IMR-90 (cell line): ENCODE measurements around the gene CCDC74A. TPM values are rescaled to one million over a fixed set of nuclear protein-coding genes. Genes with fewer than 3 reads are reported as not detected.

Source experiments
- ATAC-seq: fragments of 200-7000 bp; cut with Tn5 transposase; 2 replicates; pipeline ENCODE4 v1.9.1; 2020; ENCODE audit warnings: low read depth, mild to moderate bottlenecking, moderate library complexity
- BruUV-seq: library from RNA; stranded (reverse); fragments of 400-500 nt; replicated peaks from 2 replicates; lab custom pipeline; 2021; lab: Mats Ljungman, UMichigan
- CTCF ChIA-PET: fragments of 300-600 bp; formaldehyde crosslinking; extraction: SDS; loops from one replicate; lab custom pipeline; 2021; ENCODE audit warnings: antibody characterized with exemption; lab: Yijun Ruan, JAX
- POLR2A ChIA-PET: fragments of 300-600 bp; sonication (Branson Sonifier 250); formaldehyde crosslinking; loops from one replicate; lab custom pipeline; 2022; ENCODE audit warnings: antibody characterized with exemption; ENCODE audit not compliant: unreplicated experiment; lab: Charles Lee
- DNase-seq: peaks from one replicate; pipeline ENCODE4 v3.0.0; 2013
- H2AFZ ChIP-seq: replicated peaks from 2 replicates; pipeline ENCODE3; 2013; ENCODE audit warnings: low read length, mild to moderate bottlenecking; ENCODE audit not compliant: poor library complexity
- H2AK5ac ChIP-seq: 2 replicates; pipeline ENCODE4 v1.6.1; 2013; ENCODE audit warnings: low read depth, low read length, inconsistent platforms
- H2AK9ac ChIP-seq: replicated peaks from 2 replicates; pipeline ENCODE3; 2013; ENCODE audit warnings: mild to moderate bottlenecking, low read depth, low read length, moderate library complexity; ENCODE audit not compliant: poor library complexity
- H2BK120ac ChIP-seq: 2 replicates; pipeline ENCODE4 v1.6.1; 2013; ENCODE audit warnings: low read depth, low read length, inconsistent platforms
- H2BK15ac ChIP-seq: 3 replicates; pipeline ENCODE4 v1.6.1; 2013; ENCODE audit warnings: low read depth, low read length, inconsistent platforms
- H2BK20ac ChIP-seq: 2 replicates; pipeline ENCODE4 v1.6.1; 2013; ENCODE audit warnings: low read depth, mild to moderate bottlenecking, inconsistent platforms, low read length, moderate library complexity
- H2BK5ac ChIP-seq: 2 replicates; pipeline ENCODE4 v1.6.1; 2013; ENCODE audit warnings: mild to moderate bottlenecking, low read depth, low read length, inconsistent platforms; ENCODE audit not compliant: poor library complexity, severe bottlenecking
- H3K14ac ChIP-seq: replicated peaks from 2 replicates; pipeline ENCODE4 v1.6.1; 2013; ENCODE audit warnings: low read depth, low read length, inconsistent platforms
- H3K18ac ChIP-seq: 2 replicates; pipeline ENCODE4 v1.6.1; 2013; ENCODE audit warnings: low read depth, low read length, control low read depth
- H3K23ac ChIP-seq: 2 replicates; pipeline ENCODE4 v1.6.1; 2013; ENCODE audit warnings: low read depth, low read length, inconsistent platforms
- H3K27ac ChIP-seq: 2 replicates; pipeline ENCODE4 v1.5.1; 2013; ENCODE audit warnings: mild to moderate bottlenecking, control low read depth, low read length; ENCODE audit not compliant: insufficient read depth
- H3K27me3 ChIP-seq: 2 replicates; pipeline ENCODE4 v1.6.1; 2013; ENCODE audit warnings: low read length; ENCODE audit not compliant: control insufficient read depth, insufficient read depth
- H3K36me3 ChIP-seq: 2 replicates; pipeline ENCODE4 v1.6.1; 2013; ENCODE audit warnings: low read length, mixed read lengths; ENCODE audit not compliant: control insufficient read depth, insufficient read depth
- H3K4ac ChIP-seq: 2 replicates; pipeline ENCODE4 v1.6.1; 2013; ENCODE audit warnings: low read depth, low read length, inconsistent platforms
- H3K4me1 ChIP-seq: 2 replicates; pipeline ENCODE4 v1.6.1; 2013; ENCODE audit warnings: low read length, mixed read lengths; ENCODE audit not compliant: control insufficient read depth, insufficient read depth
- H3K4me2 ChIP-seq: 2 replicates; pipeline ENCODE4 v1.6.1; 2013; ENCODE audit warnings: low read depth, mild to moderate bottlenecking, control low read depth, low read length, moderate library complexity
- H3K4me3 ChIP-seq: 2 replicates; pipeline ENCODE4 v1.5.1; 2013; ENCODE audit warnings: low read depth, mild to moderate bottlenecking, control low read depth, low read length, moderate library complexity; ENCODE audit not compliant: insufficient read depth
- H3K56ac ChIP-seq: 2 replicates; pipeline ENCODE4 v1.6.1; 2013; ENCODE audit warnings: low read length, inconsistent platforms; ENCODE audit not compliant: insufficient read depth; ENCODE audit errors: extremely low read depth
- H3K79me1 ChIP-seq, 2 experiments: 2 replicates each; pipeline ENCODE4 v1.6.1; 2013; ENCODE audit warnings: low read length in 2 of 2, inconsistent platforms in 1 of 2, low read depth in 1 of 2
- H3K9ac ChIP-seq: 2 replicates; pipeline ENCODE4 v1.6.1; 2013; ENCODE audit warnings: low read depth, low read length, control low read depth
- H3K9me1 ChIP-seq: 2 replicates; pipeline ENCODE4 v1.6.1; 2013; ENCODE audit warnings: low read length, inconsistent platforms; ENCODE audit not compliant: insufficient read depth
- H3K9me3 ChIP-seq: 2 replicates; pipeline ENCODE4 v1.6.1; 2013; ENCODE audit warnings: low read length; ENCODE audit not compliant: control insufficient read depth, insufficient read depth
- H4K20me1 ChIP-seq: 2 replicates; pipeline ENCODE4 v1.6.1; 2013; ENCODE audit warnings: low read length, inconsistent platforms; ENCODE audit not compliant: insufficient read depth
- H4K5ac ChIP-seq: 2 replicates; pipeline ENCODE4 v1.6.1; 2013; ENCODE audit warnings: mild to moderate bottlenecking, low read depth, low read length, control low read depth
- H4K8ac ChIP-seq, 2 experiments: 2 replicates each; pipeline ENCODE4 v1.6.1; 2013; ENCODE audit warnings: low read depth in 2 of 2, low read length in 2 of 2, control low read depth in 1 of 2, inconsistent platforms in 1 of 2
- H4K91ac ChIP-seq: 2 replicates; pipeline ENCODE4 v1.6.1; 2013; ENCODE audit warnings: low read depth, low read length, inconsistent platforms; ENCODE audit not compliant: insufficient read depth
- CEBPB ChIP-seq: IDR thresholded peaks from 2 replicates; pipeline ENCODE4 v1.6.1; 2012; ENCODE audit warnings: low read depth, low read length, improper control_type of control experiment
- CHD1 ChIP-seq: IDR thresholded peaks from 2 replicates; pipeline ENCODE4 v1.6.1; 2012; ENCODE audit warnings: low read depth, low read length, improper control_type of control experiment
- CTCF ChIP-seq: conservative IDR thresholded peaks from 2 replicates; pipeline ENCODE4 v1.5.1; 2012; ENCODE audit warnings: mild to moderate bottlenecking, low read depth, low read length, improper control_type of control experiment
- FOS ChIP-seq: fragments of 150-350 bp; IDR thresholded peaks from 2 replicates; pipeline ENCODE4 v1.6.1; 2016; ENCODE audit warnings: low read depth, low read length
- MAFK ChIP-seq: IDR thresholded peaks from 2 replicates; pipeline ENCODE4 v1.6.1; 2012; ENCODE audit warnings: low read depth, low read length, improper control_type of control experiment
- MXI1 ChIP-seq: IDR thresholded peaks from 2 replicates; pipeline ENCODE4 v1.6.1; 2012; ENCODE audit warnings: low read depth, mild to moderate bottlenecking, low read length, moderate library complexity, borderline replicate concordance
- RAD21 ChIP-seq: IDR thresholded peaks from 2 replicates; pipeline ENCODE4 v1.6.1; 2012; ENCODE audit warnings: low read length, improper control_type of control experiment
- RFX5 ChIP-seq: IDR thresholded peaks from 2 replicates; pipeline ENCODE4 v1.8.0; 2012; ENCODE audit warnings: low read depth, mild to moderate bottlenecking, low read length, moderate library complexity
- SMC3 ChIP-seq: fragments of 150-350 bp; IDR thresholded peaks from 2 replicates; pipeline ENCODE4 v1.6.1; 2016; ENCODE audit warnings: low read depth, mild to moderate bottlenecking, antibody characterized with exemption, low read length, moderate library complexity
- USF2 ChIP-seq: fragments of 150-350 bp; IDR thresholded peaks from 2 replicates; pipeline ENCODE4 v1.6.1; 2017; ENCODE audit warnings: mild to moderate bottlenecking, antibody characterized with exemption, low read length, low read depth
- WGBS, 2 experiments: methylation state at CpG; one replicate each; pipeline versions ENCODE4 v1.1.5 to v1.1.7; 2013; ENCODE audit warnings: missing lambda C conversion rate in 2 of 2; ENCODE audit not compliant: insufficient read length in 1 of 2; ENCODE audit errors: extremely low coverage in 2 of 2; 5-methylcytosine and 5-hydroxymethylcytosine counted together
- dilution Hi-C: fragments of 300-500 bp; cut with HindIII; formaldehyde crosslinking; loops from one replicate; pipeline ENCODE4 v1.14.3; 2018; ENCODE audit warnings: low sequenced_read_pairs; ENCODE audit not compliant: unreplicated experiment
- in situ Hi-C: fragments of 300-500 bp; cut with MboI; formaldehyde crosslinking; loops from 3 replicates; pipeline ENCODE4 v1.14.3; 2019; ENCODE audit warnings: low sequenced_read_pairs, inconsistent platforms, mixed read lengths
- intact Hi-C: fragments of 100-400 bp; cut with micrococcal nuclease; formaldehyde crosslinking; loops from 2 replicates; pipeline ENCODE4 v1.10.0; 2022
- polyA plus RNA-seq, 3 experiments: library from polyadenylated mRNA; depleted of rRNA; stranded (reverse); fragments of >200 nt; gene quantifications; 2 replicates each; pipeline ENCODE4 v1.2.3, GENCODE V29; 2012; ENCODE audit warnings: low replicate concordance in 1 of 3
- total RNA-seq: library from RNA; depleted of rRNA; stranded (reverse); fragments of >200 nt; gene quantifications from 2 replicates; pipeline ENCODE4 v1.2.3, GENCODE V29; 2012

CCDC74A gene
- total and polyA plus RNA-seq, 2 of the 4 experiments (the other 2 are of a cell fraction): 3.8 to 11.9 TPM

- H3K23ac ChIP-seq: no peak overlapping the region
- H2BK20ac ChIP-seq: no peak overlapping the region
- no peak overlapping the region for H3K4me3 ChIP-seq
- H3K4me1 ChIP-seq: no peaks in the 10 kb centered on the region
- no peaks in the 10 kb centered on the region for H4K20me1 ChIP-seq
- H3K9ac ChIP-seq: no peak overlapping the region
- H3K79me1 ChIP-seq: no peaks in the 10 kb centered on the region
- no peak overlapping the region for H4K5ac ChIP-seq
- DNase-seq (no peak), ATAC-seq (no peak)
- H3K4me2 ChIP-seq: no peak overlapping the region
- no peak overlapping the region for H2BK5ac ChIP-seq
- H2AK5ac ChIP-seq: no peak overlapping the region
- CTCF ChIA-PET: no interaction called here
- H3K56ac ChIP-seq: no peak overlapping the region
- no peak overlapping the region for H3K27ac ChIP-seq
- H2AFZ ChIP-seq: no peak overlapping the region
- no peak for TF ChIP-seq MXI1
- TF ChIP-seq FOS: no peak
- no peak for TF ChIP-seq CHD1
- TF ChIP-seq MAFK: no peak
- TF ChIP-seq USF2: no peak
- no peak for TF ChIP-seq RAD21
- no peak for TF ChIP-seq CEBPB
- TF ChIP-seq SMC3: no peak
- no peak for TF ChIP-seq RFX5
- TF ChIP-seq CTCF: no peak
- POLR2A ChIA-PET: no interaction called here
- H3K27me3 ChIP-seq: peaks cover 4% of the 10 kb centered on the region
- in situ Hi-C loops (no loop called here), dilution Hi-C loops (no loop called here), intact Hi-C loops (no loop called here)
- no peak overlapping the region for H2AK9ac ChIP-seq
- no TSS peak for BruUV-seq
- no peaks in the 10 kb centered on the region for H3K9me3 ChIP-seq
- WGBS, 2 experiments: no CpG with 5 or more reads among the region's 7 CpGs
- H3K14ac ChIP-seq: no peak overlapping the region
- H3K36me3 ChIP-seq: no peaks in the 10 kb centered on the region
- H3K9me1 ChIP-seq: no peaks in the 10 kb centered on the region
- H2BK120ac ChIP-seq: no peak overlapping the region
- no peak overlapping the region for H3K4ac ChIP-seq
- no peak overlapping the region for H2BK15ac ChIP-seq
- no peak overlapping the region for H4K8ac ChIP-seq
- no peak overlapping the region for H3K18ac ChIP-seq
- H4K91ac ChIP-seq: no peak overlapping the region
Observed at GRCh38 chr2:131580187-131580586, 52.5 kb downstream of the CCDC74A start.
